UCSD-AML1 (cell line): Measurements from ENCODE around the gene NPR2.

Experiments used
- DNase-seq: peaks from one replicate; lab custom pipeline; 2025; ENCODE audit not compliant: unreplicated experiment; lab: John Stamatoyannopoulos, UW

The NPR2 gene

DNA sequence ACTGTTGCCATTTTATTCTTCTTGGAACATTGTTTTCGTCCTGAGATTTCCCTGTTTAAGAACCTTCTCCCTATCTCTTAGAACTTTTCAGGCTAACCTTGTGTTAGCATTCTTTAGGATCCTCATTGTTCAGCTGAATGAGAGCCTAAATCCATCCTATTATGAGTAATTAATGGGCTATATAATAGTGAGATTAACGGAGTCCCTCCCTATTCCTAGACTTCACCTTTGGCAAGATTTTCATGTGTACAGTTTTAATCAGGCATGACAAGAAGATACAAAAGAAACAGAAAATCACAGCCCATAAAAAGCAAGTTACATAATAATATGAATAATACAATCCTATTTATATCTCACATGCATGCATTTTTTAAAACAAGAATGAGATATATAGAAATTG lies 28.2 kb upstream of the NPR2 start:
- no peak for DNase-seq

DNA sequence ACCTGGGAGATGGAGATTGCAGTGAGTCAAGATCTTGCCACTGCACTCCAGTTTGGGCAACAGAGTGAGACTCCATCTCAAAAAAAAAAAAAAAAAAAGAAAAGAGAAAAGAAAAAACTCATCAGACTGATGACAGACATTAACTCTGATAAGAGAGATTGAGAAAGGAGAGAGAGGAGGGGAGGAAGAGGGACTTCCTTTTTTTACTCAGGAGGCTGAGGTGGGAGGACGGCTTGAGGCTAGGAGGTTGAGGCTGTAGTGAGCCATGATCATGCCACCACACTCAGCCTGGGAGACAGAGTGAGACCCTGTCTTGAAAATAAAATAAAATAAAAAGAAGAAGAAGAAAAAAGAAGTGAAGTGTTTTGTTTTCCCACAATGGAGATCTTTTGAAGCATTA lies 27.6 kb upstream of the NPR2 start:
- no peak for DNase-seq

DNA sequence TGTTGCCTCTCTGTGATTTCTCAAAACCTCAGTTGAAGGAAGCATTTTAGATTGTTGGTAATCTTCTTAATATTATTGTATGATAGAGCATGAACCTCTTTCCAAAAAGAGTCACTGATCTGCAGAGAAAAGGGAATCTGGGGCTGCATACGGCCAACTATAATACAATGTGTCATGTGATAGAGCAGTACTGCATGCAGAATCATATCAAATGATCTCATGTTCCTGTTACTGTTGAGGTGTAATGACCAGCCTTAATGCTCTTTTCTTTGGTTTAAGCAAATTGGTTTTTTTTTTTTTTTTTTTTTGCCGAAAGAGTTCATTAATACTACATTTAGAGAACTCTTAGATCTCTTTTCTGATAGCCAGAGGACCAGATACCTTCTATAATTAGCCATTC lies 24.4 kb upstream of the NPR2 start:
- no peak for DNase-seq

DNA sequence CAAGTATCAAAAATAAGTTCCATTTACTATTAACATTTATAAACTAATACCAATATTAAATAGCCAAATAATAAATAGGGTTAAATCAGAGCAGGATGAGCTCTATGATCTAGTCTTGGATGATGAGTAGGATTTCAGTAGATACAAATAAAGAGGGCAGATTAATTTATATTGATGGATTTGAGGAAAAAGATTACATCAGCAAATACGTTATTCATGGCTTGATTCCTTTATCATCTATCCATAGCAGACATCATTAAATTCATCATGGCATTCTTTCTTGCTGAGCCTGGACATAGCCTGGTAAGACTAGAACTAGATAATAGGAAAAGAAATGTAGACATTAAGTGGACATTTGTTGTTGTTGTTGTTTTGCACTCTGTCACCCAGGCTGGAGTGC lies 23.9 kb upstream of the NPR2 start:
- DNase-seq = no peak

DNA sequence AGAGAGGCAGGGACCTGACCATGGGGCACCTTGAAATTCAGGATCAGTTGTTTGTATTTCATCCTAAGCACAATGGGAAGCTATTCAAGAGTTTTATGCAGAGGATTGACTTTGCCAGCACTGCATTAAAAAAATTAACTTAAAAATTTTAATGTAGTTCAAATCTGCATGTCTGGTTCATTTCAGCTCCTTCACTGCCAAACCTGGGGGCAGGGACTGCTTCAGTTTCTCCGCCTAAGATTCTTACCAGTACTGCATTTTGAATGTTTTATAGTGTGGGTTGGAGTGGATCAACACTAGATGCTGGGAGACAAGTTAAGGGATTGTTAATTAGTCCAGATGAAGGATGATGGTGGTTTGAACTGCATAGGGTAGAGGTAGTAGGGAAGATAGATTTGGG lies 21.6 kb upstream of the NPR2 start:
- DNase-seq = no peak

DNA sequence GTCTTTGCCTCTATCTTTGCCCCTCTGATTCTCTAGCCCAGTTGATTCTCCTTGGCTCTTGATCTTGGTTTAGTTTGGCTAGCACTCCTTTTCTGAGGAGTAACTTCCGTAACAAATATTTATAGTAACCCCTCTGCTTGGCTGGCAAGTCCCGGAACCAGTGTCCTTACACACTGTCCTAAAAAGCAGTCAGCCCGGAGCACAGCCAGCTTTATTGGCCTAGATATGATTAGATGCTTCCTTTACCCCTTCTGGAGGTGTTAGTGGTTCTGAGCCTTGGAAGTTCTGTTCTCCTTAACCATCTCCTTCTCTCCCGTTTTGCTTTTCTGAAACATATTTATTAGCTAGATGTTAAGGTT lies 20.3 kb upstream of the NPR2 start:
- DNase-seq = no peak

DNA sequence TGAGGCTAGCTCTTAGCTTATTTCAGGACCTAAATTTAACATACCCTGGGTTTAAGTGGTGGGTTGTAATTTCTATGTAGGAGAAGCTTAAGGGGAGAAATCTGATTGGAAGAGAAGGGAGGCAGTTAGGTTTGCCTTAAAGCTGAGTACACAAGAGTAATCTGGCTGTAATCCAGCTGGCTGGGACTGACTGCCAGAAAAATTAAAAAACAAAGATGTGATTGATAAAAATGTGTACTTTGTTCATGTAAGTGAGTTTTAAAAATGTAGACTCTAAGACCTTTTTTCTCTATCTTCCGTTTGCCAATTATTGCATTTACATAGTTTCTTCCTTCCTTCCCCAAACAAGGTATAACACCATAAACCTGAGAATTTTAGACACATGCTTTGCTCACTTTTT lies 19.9 kb upstream of the NPR2 start:
- DNase-seq = no peak

DNA sequence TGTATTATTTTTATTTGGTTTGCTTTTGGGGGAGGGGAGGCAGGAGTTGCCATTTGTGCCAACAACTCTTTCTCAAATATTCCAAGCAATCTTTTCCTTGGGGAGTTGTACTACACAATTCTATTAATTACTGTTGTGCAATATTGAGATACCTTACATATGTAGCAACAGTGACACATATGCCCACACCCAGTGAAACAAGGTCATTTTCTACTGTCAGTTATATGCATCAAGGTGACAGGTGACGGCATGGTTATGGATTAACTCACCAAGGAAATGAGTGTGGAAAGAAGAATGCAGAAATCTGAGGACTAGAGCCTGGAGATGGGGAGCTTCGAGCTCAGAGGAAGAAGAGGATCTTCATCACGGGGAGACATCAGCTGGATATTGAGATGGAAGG lies 19.4 kb upstream of the NPR2 start:
- DNase-seq = no peak

DNA sequence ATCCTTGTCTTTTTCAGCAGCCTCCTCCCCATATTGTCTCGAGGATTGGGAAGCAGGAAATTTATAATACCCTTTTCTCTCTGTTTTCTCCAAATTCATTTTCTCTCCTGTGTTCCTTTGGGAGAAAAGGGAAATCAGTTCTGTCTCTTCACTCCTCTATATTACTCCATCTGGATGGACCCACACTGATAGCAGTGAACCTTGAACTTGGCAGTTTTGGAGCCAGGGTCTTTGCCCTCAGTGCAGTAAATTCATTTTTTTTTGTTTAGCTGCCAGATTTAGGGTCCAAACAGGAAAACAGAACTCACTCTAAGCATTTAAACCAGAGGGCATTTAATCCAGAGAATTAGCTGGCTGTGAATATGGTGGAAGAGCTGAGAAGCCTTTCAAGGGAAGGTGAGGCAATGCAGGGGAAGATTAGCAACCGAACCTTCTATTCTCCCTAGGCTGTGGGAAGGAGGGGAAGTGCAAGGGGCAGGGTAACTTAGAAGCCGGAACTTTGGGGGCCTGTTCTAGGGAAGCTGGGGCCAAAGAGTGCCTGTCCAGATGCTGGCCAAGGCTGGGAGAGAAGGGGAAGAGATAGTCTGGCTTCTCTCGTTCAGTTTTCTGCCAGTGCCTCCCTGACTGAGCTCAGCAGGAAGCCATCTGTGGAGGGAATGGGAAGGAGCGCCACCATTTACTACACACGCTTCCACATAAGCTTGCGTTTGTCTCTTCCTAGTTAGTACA lies 16.3 kb upstream of the NPR2 start:
- peak; percentile 68 for DNase-seq

DNA sequence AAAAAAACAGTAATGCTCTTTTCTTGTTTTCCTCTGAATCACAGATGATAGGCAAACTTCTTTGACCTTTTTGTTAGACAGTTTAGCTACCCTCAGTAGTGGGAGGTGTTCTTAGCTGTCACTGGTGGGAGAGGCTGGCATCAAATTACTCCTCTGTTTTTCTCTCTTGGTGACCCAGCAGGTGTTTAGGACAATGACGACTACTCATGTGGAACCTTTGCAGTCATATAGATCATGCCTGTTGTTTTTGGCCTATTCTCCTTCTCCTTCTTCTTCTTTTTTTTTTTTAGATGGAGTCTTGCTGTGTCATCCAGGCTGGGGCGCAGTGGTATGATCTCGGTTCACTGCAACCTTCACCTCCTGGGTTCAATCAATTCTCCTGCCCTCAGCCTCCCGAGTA lies 15.4 kb upstream of the NPR2 start:
- DNase-seq = no peak

DNA sequence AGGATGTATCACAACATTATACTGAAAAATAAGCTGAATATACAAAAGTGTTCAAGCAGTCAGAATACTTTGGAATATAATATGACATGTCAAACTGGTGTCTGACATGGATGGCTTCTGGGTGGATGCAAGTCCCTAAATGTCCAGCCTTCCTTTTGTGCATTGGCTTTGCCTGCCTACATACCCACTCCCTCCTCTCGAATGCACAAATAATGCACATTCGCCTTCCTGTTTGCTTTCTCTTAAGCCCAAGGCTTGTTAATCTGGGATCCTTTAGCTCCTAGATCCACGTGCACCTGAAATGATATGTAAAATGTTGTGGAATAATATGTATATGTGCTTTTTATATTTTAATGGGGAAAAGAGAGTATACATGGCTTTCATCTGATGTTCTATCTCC lies 12.9 kb upstream of the NPR2 start:
- no peak for DNase-seq

DNA sequence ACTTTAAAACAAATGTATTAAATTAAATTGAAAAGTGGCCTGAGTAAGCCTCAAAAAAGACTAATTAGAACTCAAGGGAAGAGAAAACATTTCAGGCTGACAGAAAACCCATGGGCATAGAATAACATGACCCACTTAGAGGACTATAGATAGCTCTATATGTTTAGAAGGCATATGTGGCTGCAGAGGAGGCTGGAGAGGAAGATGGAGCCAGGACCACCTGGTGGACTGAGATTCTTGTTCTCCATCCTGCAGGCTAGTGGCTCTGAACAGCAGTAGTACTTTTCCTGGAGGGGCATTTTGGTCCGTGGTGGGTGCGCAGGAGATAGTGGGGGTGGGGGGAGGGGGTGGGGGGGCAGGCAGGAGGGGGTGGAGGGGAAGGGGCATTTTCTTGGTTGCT lies 10.3 kb upstream of the NPR2 start:
- no peak for DNase-seq

DNA sequence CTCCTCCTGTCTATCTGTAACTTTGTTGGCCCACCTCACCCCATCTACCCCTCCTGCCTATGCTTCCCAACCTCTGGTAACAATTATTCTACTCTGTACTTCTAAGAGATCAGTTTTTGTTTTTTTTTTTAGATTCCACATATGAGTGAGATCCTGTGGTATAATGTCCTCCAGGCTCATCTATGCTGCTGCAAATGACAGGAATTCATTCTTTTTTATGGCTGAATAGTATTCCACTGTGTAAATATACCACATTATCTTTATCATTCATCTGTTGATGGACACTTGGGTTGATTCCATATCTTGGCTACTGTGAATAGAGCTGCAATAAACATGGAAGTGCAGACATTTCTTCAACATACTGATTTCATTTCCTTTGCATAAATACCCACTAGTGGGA lies 8.0 kb upstream of the NPR2 start:
- DNase-seq = no peak

DNA sequence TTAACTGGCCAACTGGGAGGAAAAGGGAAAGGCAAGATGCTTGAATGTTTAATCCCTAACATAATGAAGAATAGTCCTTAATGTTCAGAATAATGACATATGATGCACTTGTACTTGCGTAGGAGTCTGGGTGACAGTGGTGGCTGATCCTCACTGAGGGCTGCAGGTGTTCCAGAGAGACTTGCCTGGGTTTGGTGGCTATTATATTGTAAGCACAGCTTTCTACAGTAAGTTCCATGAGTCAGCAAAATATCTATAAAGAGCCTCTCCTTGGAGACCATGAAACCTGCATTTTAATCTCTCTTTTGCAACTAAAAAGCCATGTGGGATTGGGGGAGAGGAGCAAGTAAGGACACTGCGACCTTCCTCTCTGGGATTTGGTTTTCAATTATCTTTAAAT lies 1.9 kb upstream of the NPR2 start:
- DNase-seq = no peak

DNA sequence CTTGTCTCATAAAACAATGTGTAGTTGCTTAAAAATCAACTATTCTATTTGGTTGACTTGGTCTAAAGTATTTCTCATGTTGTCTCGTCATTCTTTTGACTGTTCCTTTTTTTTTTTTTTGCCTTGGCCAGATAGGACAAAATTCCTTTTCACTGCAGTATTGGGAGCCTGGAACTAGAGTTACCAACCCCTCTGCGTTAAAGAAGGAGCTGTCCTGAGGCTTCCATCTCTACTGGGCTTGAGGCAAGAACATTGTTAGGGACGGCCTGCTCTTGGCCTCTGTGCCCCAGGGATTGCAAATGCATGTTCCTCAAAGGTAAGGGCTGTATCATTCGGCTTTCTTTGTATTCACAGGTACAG lies 1.4 kb upstream of the NPR2 start:
- no peak for DNase-seq

DNA sequence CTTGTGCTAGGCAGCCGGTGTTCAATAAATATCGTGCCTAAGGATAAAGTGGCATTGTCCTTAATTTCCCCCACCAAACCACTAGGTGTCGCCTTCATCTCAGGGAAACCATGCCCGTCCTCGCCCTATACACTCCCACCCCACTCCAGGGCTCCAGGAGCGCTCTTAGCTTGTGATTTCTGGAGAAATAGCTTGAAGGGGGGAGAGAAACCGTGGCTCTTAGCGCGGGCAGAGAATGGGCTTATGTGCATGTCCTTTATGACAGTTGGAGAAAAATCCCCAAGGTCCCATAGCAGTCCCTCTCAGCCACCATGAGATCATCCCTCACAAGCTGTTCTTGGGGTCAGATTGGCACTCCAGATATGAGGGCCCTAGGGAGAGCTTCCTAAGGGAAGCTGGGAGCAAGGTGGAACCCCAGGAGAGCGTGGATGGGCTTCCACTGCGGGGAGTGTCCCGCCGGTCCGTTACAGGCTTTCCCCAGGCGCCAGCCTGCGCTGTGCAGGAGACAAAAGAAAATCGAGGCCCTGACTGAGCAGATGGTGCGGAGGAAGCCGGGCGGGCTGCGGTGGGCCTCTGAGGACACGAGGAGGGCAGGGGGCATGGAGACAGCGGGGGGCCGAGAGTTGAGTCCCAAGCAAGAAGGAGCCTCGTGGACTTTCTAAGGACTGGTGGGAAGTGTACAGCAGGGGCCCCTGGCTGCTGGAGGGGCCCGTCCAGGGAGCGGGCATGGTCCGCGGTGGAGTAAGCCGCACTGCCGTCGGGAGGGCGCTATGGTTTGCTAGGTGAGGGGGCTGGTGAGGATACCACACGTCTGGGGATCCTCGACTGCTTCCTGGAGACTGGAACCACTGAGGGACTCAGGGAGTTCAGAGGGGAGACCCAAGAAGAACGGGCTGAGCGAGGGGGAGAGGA lies 750 bp upstream of the NPR2 start:
- peak; percentile 38 for DNase-seq

DNA sequence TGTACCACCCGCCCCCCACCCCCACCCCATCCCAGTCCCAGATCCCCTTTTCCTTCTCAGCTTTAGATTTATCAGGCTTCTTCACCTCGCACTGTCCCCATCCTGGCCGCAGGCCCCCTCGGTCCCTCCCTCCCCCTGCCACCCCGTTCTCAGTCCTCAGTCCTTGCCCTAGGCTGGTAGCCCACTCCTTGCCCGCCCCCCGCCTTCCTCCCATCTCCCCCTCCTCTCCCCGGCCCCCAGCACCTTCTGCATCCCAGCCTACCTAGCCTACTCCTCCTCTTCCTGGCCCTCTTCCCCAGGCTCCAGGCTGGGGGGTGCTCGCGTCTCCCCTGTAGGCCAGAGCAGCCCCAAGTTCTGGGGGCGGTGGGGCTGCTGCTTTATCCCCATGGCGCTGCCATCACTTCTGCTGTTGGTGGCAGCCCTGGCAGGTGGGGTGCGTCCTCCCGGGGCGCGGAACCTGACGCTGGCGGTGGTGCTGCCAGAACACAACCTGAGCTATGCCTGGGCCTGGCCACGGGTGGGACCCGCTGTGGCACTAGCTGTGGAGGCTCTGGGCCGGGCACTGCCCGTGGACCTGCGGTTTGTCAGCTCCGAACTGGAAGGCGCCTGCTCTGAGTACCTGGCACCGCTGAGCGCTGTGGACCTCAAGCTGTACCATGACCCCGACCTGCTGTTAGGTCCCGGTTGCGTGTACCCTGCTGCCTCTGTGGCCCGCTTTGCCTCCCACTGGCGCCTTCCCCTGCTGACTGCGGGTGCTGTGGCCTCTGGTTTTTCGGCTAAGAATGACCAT lies 828 bp downstream of the NPR2 start:
- no peak for DNase-seq

DNA sequence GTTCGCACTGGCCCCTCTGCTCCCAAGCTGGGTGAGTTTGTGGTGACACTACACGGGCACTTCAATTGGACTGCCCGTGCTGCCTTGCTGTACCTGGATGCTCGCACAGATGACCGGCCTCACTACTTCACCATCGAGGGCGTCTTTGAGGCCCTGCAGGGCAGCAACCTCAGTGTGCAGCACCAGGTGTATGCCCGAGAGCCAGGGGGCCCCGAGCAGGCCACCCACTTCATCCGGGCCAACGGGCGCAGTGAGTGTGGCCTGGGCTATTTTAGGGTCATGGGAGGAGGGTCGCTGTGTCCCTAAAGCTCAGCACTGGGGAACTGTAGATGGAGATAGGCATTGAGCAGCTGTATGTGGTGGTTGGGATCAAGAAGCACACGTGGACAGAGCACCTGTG lies 1.4 kb downstream of the NPR2 start:
- no peak for DNase-seq

DNA sequence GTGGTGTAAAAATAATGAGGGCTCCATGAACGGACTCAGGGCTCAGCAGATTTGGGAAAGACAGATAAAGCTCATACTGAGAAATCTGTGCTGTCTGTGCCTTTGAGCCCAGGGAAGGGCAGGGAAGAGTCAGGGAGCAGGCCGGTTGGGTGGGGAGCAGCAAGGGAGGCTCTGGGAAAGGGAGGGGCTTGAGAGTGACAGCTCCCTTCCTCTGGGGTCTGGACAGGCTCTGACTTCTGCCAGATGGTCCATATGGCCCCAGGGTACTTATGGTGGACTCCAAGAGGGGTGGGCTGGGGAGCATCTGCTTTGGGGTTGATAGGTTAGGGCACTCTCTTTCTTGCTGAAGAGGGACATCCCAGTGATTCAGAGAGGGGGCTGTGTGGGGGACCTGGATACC lies 2.1 kb downstream of the NPR2 start:
- no peak for DNase-seq

DNA sequence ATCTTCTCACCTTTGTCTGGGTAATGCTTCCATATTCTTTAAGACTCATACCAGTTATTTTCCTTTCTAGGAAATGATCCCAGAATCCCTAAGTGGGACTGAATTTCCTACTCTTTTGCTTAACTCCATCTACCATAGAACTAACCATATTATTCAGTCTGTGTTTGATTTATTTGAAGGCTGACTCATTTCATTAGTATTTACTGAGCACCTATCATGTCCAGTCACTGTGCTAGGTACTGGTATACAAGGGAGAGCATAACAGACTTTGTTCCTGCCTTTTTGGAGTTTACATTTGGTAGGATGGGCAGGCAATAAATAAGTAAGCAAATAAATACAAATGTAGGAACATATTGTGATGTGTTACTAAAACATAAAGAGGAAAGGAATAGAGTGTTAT lies 4.3 kb downstream of the NPR2 start:
- DNase-seq = no peak

DNA sequence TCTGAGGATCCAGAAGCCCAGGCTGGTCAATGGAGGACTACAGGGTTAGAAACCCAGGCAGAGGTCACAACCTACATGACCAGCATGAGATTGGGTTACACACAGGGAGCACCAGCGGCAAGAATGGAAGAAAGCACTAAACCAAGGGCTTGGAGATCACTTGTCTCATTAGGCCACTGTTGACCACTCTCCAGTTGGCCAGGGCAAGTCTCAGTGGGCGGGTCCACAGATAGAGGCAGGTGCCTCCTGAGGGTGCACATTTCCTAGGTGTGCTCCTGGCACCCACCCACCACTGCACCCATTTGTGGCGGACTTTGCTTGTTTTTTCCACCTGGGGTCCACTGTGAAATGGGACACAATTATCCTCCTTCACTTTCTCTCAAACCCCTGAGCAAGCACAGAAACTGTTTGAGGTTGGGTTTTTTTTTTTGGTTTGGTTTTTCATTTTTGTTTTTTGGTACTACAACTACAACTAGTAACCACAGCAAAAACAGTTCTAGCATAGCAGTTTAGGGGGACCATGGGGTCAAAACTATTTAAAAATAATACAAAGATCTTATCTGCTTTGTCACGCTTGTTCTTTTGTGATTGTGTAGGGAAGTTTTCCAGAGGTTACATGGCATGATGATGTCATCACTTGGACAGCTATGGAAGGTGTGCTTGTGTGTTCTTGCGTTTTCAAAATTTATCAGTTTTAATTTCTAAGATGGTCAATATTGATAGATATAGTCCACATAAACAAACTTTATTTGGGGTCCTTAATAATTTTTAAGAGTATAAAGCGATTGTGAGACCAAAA lies 6.1 kb downstream of the NPR2 start:
- DNase-seq = no peak
